Measurements from ENCODE around the gene CHCHD3.
"Not testable (repeated sequence)": the region's sequence is repeated elsewhere in the genome, so short reads cannot be mapped to it uniquely, and the experiment has no call there.

The CHCHD3 gene

GRCh38 chr7:132998763-132999162, 83.1 kb downstream of the CHCHD3 start:
- no peak for DNase-seq

- no peak for DNase-seq
Observed at GRCh38 chr7:132997505-132997904, 84.4 kb downstream of the CHCHD3 start.

- no peak for DNase-seq
Observed at GRCh38 chr7:132996581-132997242, 85.2 kb downstream of the CHCHD3 start.

GRCh38 chr7:132993377-132994013, 88.4 kb downstream of the CHCHD3 start:
- no peak for DNase-seq

GRCh38 chr7:132991615-132992587, 90.0 kb downstream of the CHCHD3 start:
- DNase-seq = no peak

- no peak for DNase-seq
Observed at GRCh38 chr7:132988117-132988516, 93.8 kb downstream of the CHCHD3 start.

- no peak for DNase-seq
Observed at GRCh38 chr7:132980402-132980801, 101.5 kb downstream of the CHCHD3 start.

- DNase-seq = no peak
Observed at GRCh38 chr7:132979524-132979923, 102.4 kb downstream of the CHCHD3 start.

- DNase-seq = no peak
Observed at GRCh38 chr7:132977234-132977633, 104.7 kb downstream of the CHCHD3 start.

GRCh38 chr7:132972745-132973144, 109.1 kb downstream of the CHCHD3 start:
- DNase-seq = no peak

GRCh38 chr7:132970257-132970656, 111.6 kb downstream of the CHCHD3 start:
- no peak for DNase-seq

GRCh38 chr7:132969520-132969919, 112.4 kb downstream of the CHCHD3 start:
- DNase-seq = no peak

- not testable (repeated sequence) for DNase-seq
Observed at GRCh38 chr7:132967470-132967848, 114.4 kb downstream of the CHCHD3 start.

GRCh38 chr7:132966754-132967469, 115.0 kb downstream of the CHCHD3 start:
- no peak for DNase-seq

- no peak for DNase-seq
Observed at GRCh38 chr7:132965951-132966350, 115.9 kb downstream of the CHCHD3 start.

- no peak for DNase-seq
Observed at GRCh38 chr7:132964876-132965275, 117.0 kb downstream of the CHCHD3 start.

GRCh38 chr7:132959891-132960290, 122.0 kb downstream of the CHCHD3 start:
- no peak for DNase-seq

GRCh38 chr7:132956556-132956955, 125.3 kb downstream of the CHCHD3 start:
- no peak for DNase-seq

GRCh38 chr7:132953468-132953867, 128.4 kb downstream of the CHCHD3 start:
- no peak for DNase-seq

- DNase-seq = no peak
Observed at GRCh38 chr7:132950725-132951124, 131.2 kb downstream of the CHCHD3 start.

- no peak for DNase-seq
Observed at GRCh38 chr7:132947011-132947410, 134.9 kb downstream of the CHCHD3 start.

- DNase-seq = no peak
Observed at GRCh38 chr7:132944774-132945173, 137.1 kb downstream of the CHCHD3 start.

GRCh38 chr7:132943645-132944044, 138.2 kb downstream of the CHCHD3 start:
- DNase-seq = no peak

Measured in T1000 (cell line).